GM23338 (cell line): ENCODE measurements around the gene TBRG4. TPM values are rescaled to one million over a fixed set of nuclear protein-coding genes. Genes with fewer than 3 reads are reported as not detected.

Source experiments
- ATAC-seq: fragments of 200-7000 bp; cut with Tn5 transposase; 3 replicates; pipeline ENCODE4 v1.9.1; 2020
- DNase-seq: peaks from one replicate; pipeline ENCODE4 v3.0.0-alpha.2; 2015; ENCODE audit warnings: low spot score
- H2AFZ ChIP-seq: fragments of 200-600 bp; sonication (generic); 2 replicates; pipeline ENCODE4 v1.8.0; 2016; ENCODE audit warnings: antibody characterized with exemption, mild to moderate bottlenecking, moderate library complexity
- H3F3A ChIP-seq: fragments of 200-600 bp; sonication (generic); replicated peaks from 2 replicates; pipeline ENCODE4 v1.8.0; 2017; ENCODE audit warnings: antibody characterized with exemption, mixed run types, low read depth
- H3K27ac ChIP-seq: fragments of 200-600 bp; sonication (generic); 2 replicates; pipeline ENCODE4 v1.6.1; 2016; ENCODE audit warnings: low read depth
- H3K27me3 ChIP-seq: fragments of 200-600 bp; sonication (generic); 2 replicates; pipeline ENCODE4 v1.8.0; 2016; ENCODE audit warnings: mild to moderate bottlenecking, mixed run types, moderate library complexity; ENCODE audit not compliant: insufficient read depth
- H3K36me3 ChIP-seq: fragments of 200-600 bp; sonication (generic); 2 replicates; pipeline ENCODE4 v1.8.0; 2016; ENCODE audit warnings: mild to moderate bottlenecking; ENCODE audit not compliant: insufficient read depth
- H3K4me1 ChIP-seq: fragments of 200-600 bp; sonication (generic); 2 replicates; pipeline ENCODE4 v1.8.0; 2016; ENCODE audit warnings: mild to moderate bottlenecking, moderate library complexity; ENCODE audit not compliant: insufficient read depth
- H3K4me2 ChIP-seq: fragments of 200-600 bp; sonication (generic); 2 replicates; pipeline ENCODE4 v1.7.1; 2017; ENCODE audit warnings: mixed run types
- H3K4me3 ChIP-seq: fragments of 200-600 bp; sonication (generic); 2 replicates; pipeline ENCODE4 v1.6.1; 2016; ENCODE audit warnings: mixed run types
- H3K79me2 ChIP-seq: fragments of 200-600 bp; sonication (generic); replicated peaks from 2 replicates; pipeline ENCODE4 v1.8.0; 2017; ENCODE audit warnings: mild to moderate bottlenecking; ENCODE audit not compliant: insufficient read depth
- H3K9me2 ChIP-seq: fragments of 200-600 bp; sonication (generic); 2 replicates; pipeline ENCODE4 v1.8.0; 2017; ENCODE audit not compliant: insufficient read depth
- H4K20me1 ChIP-seq: fragments of 200-600 bp; sonication (generic); replicated peaks from 2 replicates; pipeline ENCODE4 v1.8.0; 2017; ENCODE audit warnings: mild to moderate bottlenecking; ENCODE audit not compliant: insufficient read depth
- H3K27ac Mint-ChIP-seq: 2 replicates; pipeline ENCODE4 v1.8.0; 2020; ENCODE audit warnings: inconsistent platforms, mild to moderate bottlenecking, moderate library complexity, mixed read lengths
- H3K27me3 Mint-ChIP-seq: 3 replicates; pipeline ENCODE4 v1.8.0; 2022; ENCODE audit warnings: low read depth, mild to moderate bottlenecking, moderate library complexity, mixed read lengths, inconsistent platforms; ENCODE audit not compliant: insufficient read depth, poor library complexity
- H3K36me3 Mint-ChIP-seq: 3 replicates; pipeline ENCODE4 v1.8.0; 2021; ENCODE audit warnings: low read depth, mild to moderate bottlenecking, inconsistent platforms, moderate library complexity, mixed read lengths
- H3K4me1 Mint-ChIP-seq: 3 replicates; pipeline ENCODE4 v1.8.0; 2020; ENCODE audit warnings: mild to moderate bottlenecking, inconsistent platforms, mixed read lengths
- H3K4me3 Mint-ChIP-seq: 3 replicates; pipeline ENCODE4 v1.8.0; 2021; ENCODE audit warnings: moderate library complexity, mild to moderate bottlenecking, inconsistent platforms, mixed read lengths
- H3K9me3 Mint-ChIP-seq: 3 replicates; pipeline ENCODE4 v1.8.0; 2020; ENCODE audit warnings: moderate library complexity, mild to moderate bottlenecking, inconsistent platforms, mixed read lengths
- CREB1 ChIP-seq: fragments of 250-450 bp; sonication (Bioruptor Pico); IDR thresholded peaks from 2 replicates; pipeline ENCODE4 v1.5.0; 2020; ENCODE audit warnings: low read depth, mild to moderate bottlenecking, moderate library complexity
- ETS1 ChIP-seq: IDR thresholded peaks from 2 replicates; pipeline ENCODE4 v1.6.1; 2016; ENCODE audit warnings: antibody characterized with exemption
- EZH2 ChIP-seq: fragments of 200-600 bp; sonication (generic); IDR thresholded peaks from one replicate; pipeline ENCODE4 v1.8.0; 2017; ENCODE audit warnings: antibody characterized with exemption, mild to moderate bottlenecking, low read depth; ENCODE audit not compliant: unreplicated experiment
- EZH2phosphoT487 ChIP-seq: fragments of 200-600 bp; sonication (generic); IDR thresholded peaks from one replicate; pipeline ENCODE4 v1.8.1; 2018; ENCODE audit warnings: antibody characterized with exemption; ENCODE audit not compliant: unreplicated experiment
- POLR2AphosphoS5 ChIP-seq: IDR thresholded peaks from 2 replicates; pipeline ENCODE4 v1.6.1; 2016; ENCODE audit warnings: antibody characterized with exemption, low read depth
- REST ChIP-seq: IDR thresholded peaks from one replicate; pipeline ENCODE4 v1.6.1; 2018; ENCODE audit warnings: antibody characterized with exemption; ENCODE audit not compliant: unreplicated experiment
- STAT1 ChIP-seq: IDR thresholded peaks from one replicate; pipeline ENCODE4 v1.6.1; 2016; ENCODE audit warnings: antibody characterized with exemption; ENCODE audit not compliant: unreplicated experiment
- ZNF114 ChIP-seq: fragments of 250-450 bp; sonication (Bioruptor Pico); IDR thresholded peaks from 2 replicates; pipeline ENCODE4 v1.5.0; 2020; ENCODE audit warnings: mild to moderate bottlenecking, moderate library complexity
- ZNF331 ChIP-seq: fragments of 250-450 bp; sonication (Bioruptor Pico); IDR thresholded peaks from 2 replicates; pipeline ENCODE4 v1.5.0; 2020; ENCODE audit warnings: low read depth, mild to moderate bottlenecking, moderate library complexity
- ZNF462 ChIP-seq: fragments of 250-450 bp; sonication (Bioruptor Pico); IDR thresholded peaks from 2 replicates; pipeline ENCODE4 v1.5.0; 2020; ENCODE audit warnings: mild to moderate bottlenecking, moderate library complexity
- polyA plus RNA-seq: library from polyadenylated mRNA; unstranded; fragments of >200 nt; fragmentation: Nextera tagmentation; extraction: Ambion mirVana; gene quantifications from 2 replicates; pipeline ENCODE4 v1.2.1, GENCODE V29; 2016
- total RNA-seq: library from RNA; depleted of rRNA; stranded (reverse); fragments of >200 nt; shearing (Covaris generic); gene quantifications from 2 replicates; pipeline ENCODE4 v1.2.3, GENCODE V29; 2014

TBRG4 gene
- total and polyA plus RNA-seq, 2 experiments from 2014 or later, result 72.5 to 162 TPM

- no peak overlapping the region for H3K27ac ChIP-seq
- DNase-seq (no peak), ATAC-seq (no peak)
- H3K79me2 ChIP-seq, result no peaks in the 10 kb centered on the region
- no peaks in the 10 kb centered on the region for H3K27me3 ChIP-seq
- Mint-ChIP-seq H3K27me3 (peaks cover 2% of the 10 kb centered on the region), H3K36me3 (no peaks in the 10 kb centered on the region), H3K4me3 (no peak overlapping the region), H3K9me3 (no peaks in the 10 kb centered on the region), H3K27ac (no peak overlapping the region), H3K4me1 (peaks cover 3% of the 10 kb centered on the region; the same call in 2 of the 3 replicates)
- no peak for TF ChIP-seq EZH2
- no peaks in the 10 kb centered on the region for H3F3A ChIP-seq
- no peaks in the 10 kb centered on the region for H3K9me2 ChIP-seq
- H4K20me1 ChIP-seq, result no peaks in the 10 kb centered on the region
- H2AFZ ChIP-seq, result no peak overlapping the region
- H3K4me3 ChIP-seq, result no peak overlapping the region
- H3K4me1 ChIP-seq, result no peaks in the 10 kb centered on the region
- no peak overlapping the region for H3K4me2 ChIP-seq
- no peaks in the 10 kb centered on the region for H3K36me3 ChIP-seq
Observed at GRCh38 chr7:45149606-45150005, 38.1 kb upstream of the TBRG4 start.

GRCh38 chr7:45148653-45148973 lies 37.1 kb upstream of the TBRG4 start:
- Histone ChIP-seq H3K9me2 (no peaks in the 10 kb centered on the region), H2AFZ (peak overlapping the region; percentile 74; the same call in 1 of the 2 replicates), H3K4me1 (no peaks in the 10 kb centered on the region), H3K79me2 (no peaks in the 10 kb centered on the region), H3K27ac (no peak overlapping the region), H3K27me3 (no peaks in the 10 kb centered on the region), H3K36me3 (no peaks in the 10 kb centered on the region), H3K4me3 (no peak overlapping the region), H3F3A (no peaks in the 10 kb centered on the region), H3K4me2 (no peak overlapping the region), H4K20me1 (no peaks in the 10 kb centered on the region)
- Mint-ChIP-seq H3K27ac (no peak overlapping the region), H3K9me3 (no peaks in the 10 kb centered on the region), H3K4me3 (no peak overlapping the region), H3K36me3 (no peaks in the 10 kb centered on the region), H3K4me1 (peaks cover 7% of the 10 kb centered on the region), H3K27me3 (peaks cover 2% of the 10 kb centered on the region)
- ATAC-seq (no peak), DNase-seq (no peak)
- TF ChIP-seq EZH2phosphoT487, result no peak
- no peak for TF ChIP-seq ETS1
- no peak for TF ChIP-seq REST
- TF ChIP-seq POLR2AphosphoS5, result no peak
- TF ChIP-seq CREB1, result no peak
- no peak for TF ChIP-seq ZNF331
- no peak for TF ChIP-seq STAT1
- no peak for TF ChIP-seq ZNF114
- no peak for TF ChIP-seq ZNF462 (CRISPR knock-in tag)
